OCI-LY3 (cell line): ENCODE results near the gene RCN2.

Source experiments
- CTCF ChIP-seq: fragments of 200-600, 300-600 bp; sonication (generic); IDR thresholded peaks from 2 replicates; pipeline ENCODE4 v1.5.1; 2014; ENCODE audit warnings: antibody characterized with exemption, low read length, low read depth
- EZH2phosphoT487 ChIP-seq: fragments of 200-600 bp; shearing (Covaris generic); IDR thresholded peaks from 2 replicates; pipeline ENCODE4 v1.6.1; 2018; ENCODE audit warnings: antibody characterized with exemption, mixed run types, low read depth

GRCh38 chr15:76976572-76977270 lies 45.2 kb downstream of the RCN2 start:
- TF ChIP-seq CTCF (no peak), EZH2phosphoT487 (no peak)
